SU-DHL-6 (cell line): Measurements from ENCODE around the gene FZD7.

Experiments used
- H2AFZ ChIP-seq: fragments of 200-600 bp; sonication (generic); 2 replicates; pipeline ENCODE4 v1.6.1; 2014; ENCODE audit warnings: low read depth, mild to moderate bottlenecking, moderate library complexity, mixed read lengths, antibody characterized with exemption, low read length; ENCODE audit not compliant: severe bottlenecking
- H3F3A ChIP-seq: fragments of 200-600 bp; shearing (Covaris generic); 2 replicates; pipeline ENCODE4 v1.6.0; 2016; ENCODE audit warnings: antibody characterized with exemption, mild to moderate bottlenecking; ENCODE audit not compliant: insufficient read depth
- H3K27ac ChIP-seq: fragments of 200-600 bp; sonication (generic); 2 replicates; pipeline ENCODE4 v1.5.1; 2016; ENCODE audit warnings: low read depth, mild to moderate bottlenecking, low read length, moderate library complexity, mixed read lengths
- H3K27me3 ChIP-seq: fragments of 200-600 bp; sonication (generic), shearing (Covaris generic); 2 replicates; pipeline ENCODE4 v1.6.0; 2014; ENCODE audit warnings: mild to moderate bottlenecking, low read length
- H3K36me3 ChIP-seq: fragments of 200-600 bp; sonication (generic); 2 replicates; pipeline ENCODE4 v1.6.1; 2014; ENCODE audit warnings: mild to moderate bottlenecking, low read length, mixed read lengths
- H3K4me2 ChIP-seq: fragments of 300-600, 200-600 bp; shearing (Covaris generic), sonication (generic); 2 replicates; pipeline ENCODE4 v1.6.0; 2014; ENCODE audit warnings: low read length, low read depth, mild to moderate bottlenecking; ENCODE audit not compliant: poor library complexity, severe bottlenecking
- H3K4me3 ChIP-seq: fragments of 200-600 bp; sonication (generic); 2 replicates; pipeline ENCODE4 v1.5.1; 2014; ENCODE audit warnings: antibody characterized with exemption, low read length, mild to moderate bottlenecking, mixed read lengths; ENCODE audit not compliant: insufficient read depth, poor library complexity, severe bottlenecking
- H3K79me2 ChIP-seq: fragments of 200-600 bp; sonication (generic); 2 replicates; pipeline ENCODE4 v1.6.1; 2014; ENCODE audit warnings: mild to moderate bottlenecking, low read length, moderate library complexity; ENCODE audit not compliant: insufficient read depth
- H3K9ac ChIP-seq: fragments of 200-600 bp; sonication (generic); 2 replicates; pipeline ENCODE4 v1.7.0; 2014; ENCODE audit warnings: mild to moderate bottlenecking, low read length
- H3K9me2 ChIP-seq: fragments of 200-600 bp; sonication (generic); replicated peaks from 2 replicates; pipeline ENCODE4 v1.6.1; 2014; ENCODE audit warnings: low read length; ENCODE audit not compliant: insufficient read depth
- H3K9me3 ChIP-seq: fragments of 200-600 bp; sonication (generic); 2 replicates; pipeline ENCODE4 v1.6.1; 2014; ENCODE audit warnings: low read length, mixed read lengths; ENCODE audit not compliant: insufficient read depth
- H4K20me1 ChIP-seq: fragments of 200-600 bp; sonication (generic); 2 replicates; pipeline ENCODE4 v1.6.1; 2014; ENCODE audit warnings: low read depth, mild to moderate bottlenecking, antibody characterized with exemption, low read length, moderate library complexity, mixed read lengths
- CTCF ChIP-seq: fragments of 200-600 bp; sonication (generic); IDR thresholded peaks from one replicate; pipeline ENCODE4 v1.5.1; 2017; ENCODE audit warnings: antibody characterized with exemption, mild to moderate bottlenecking, low read length, moderate library complexity; ENCODE audit not compliant: insufficient read depth, poor library complexity, severe bottlenecking
- EZH2phosphoT487 ChIP-seq: fragments of 200-600 bp; sonication (generic), shearing (Covaris generic); conservative IDR thresholded peaks from 2 replicates; pipeline ENCODE4 v1.6.1; 2018; ENCODE audit warnings: mild to moderate bottlenecking, antibody characterized with exemption, low read length, moderate library complexity, mixed read lengths

Gene FZD7

GRCh38 chr2:201992960-201993359 is 40.7 kb upstream of the FZD7 start:
- Histone ChIP-seq H3F3A (no peaks in the 10 kb centered on the region), H3K27me3 (no peaks in the 10 kb centered on the region), H3K9me2 (no peaks in the 10 kb centered on the region), H3K9ac (no peak overlapping the region), H4K20me1 (no peaks in the 10 kb centered on the region), H3K36me3 (no peaks in the 10 kb centered on the region), H3K79me2 (no peaks in the 10 kb centered on the region), H3K4me2 (no peak overlapping the region), H3K9me3 (no peaks in the 10 kb centered on the region), H2AFZ (no peak overlapping the region), H3K4me3 (no peak overlapping the region), H3K27ac (no peak overlapping the region)
- TF ChIP-seq EZH2phosphoT487 (no peak), CTCF (no peak)

GRCh38 chr2:201994973-201995638 is 38.5 kb upstream of the FZD7 start:
- Histone ChIP-seq H3K27me3 (no peaks in the 10 kb centered on the region), H3K4me3 (no peak overlapping the region), H3K9ac (no peak overlapping the region), H3K36me3 (no peaks in the 10 kb centered on the region), H3K9me2 (no peaks in the 10 kb centered on the region), H2AFZ (no peak overlapping the region), H4K20me1 (no peaks in the 10 kb centered on the region), H3K27ac (no peak overlapping the region), H3K9me3 (no peaks in the 10 kb centered on the region), H3K79me2 (no peaks in the 10 kb centered on the region), H3K4me2 (no peak overlapping the region), H3F3A (no peaks in the 10 kb centered on the region)
- no peak for TF ChIP-seq EZH2phosphoT487
- no peak for TF ChIP-seq CTCF

GRCh38 chr2:201996006-201996405 is 37.6 kb upstream of the FZD7 start:
- Histone ChIP-seq H3K79me2 (no peaks in the 10 kb centered on the region), H3K9me3 (no peaks in the 10 kb centered on the region), H3K36me3 (no peaks in the 10 kb centered on the region), H3K27me3 (no peaks in the 10 kb centered on the region), H2AFZ (no peak overlapping the region), H3K4me2 (no peak overlapping the region), H3F3A (no peaks in the 10 kb centered on the region), H3K9ac (no peak overlapping the region), H4K20me1 (no peaks in the 10 kb centered on the region), H3K27ac (no peak overlapping the region), H3K4me3 (no peak overlapping the region), H3K9me2 (no peaks in the 10 kb centered on the region)
- TF ChIP-seq CTCF (no peak), EZH2phosphoT487 (no peak)
